ENCODE measurements around the gene IDUA. TPM values are rescaled to one million over a fixed set of nuclear protein-coding genes. Genes with fewer than 3 reads are reported as not detected.

The IDUA gene
- total RNA-seq, 2 donors from 2014 or later = 22.4 to 25.6 TPM

GRCh38 chr4:960636-961350, 26.1 kb upstream of the IDUA start:
- WGBS, 2 experiments (ENCODE audit: insufficient coverage in 1 of 2, insufficient read length in 1 of 2) = 95 to 100% methylated on average over 12 to 35 of the region's 35 CpGs
- no peak overlapping the region for H3K27ac Mint-ChIP-seq
- no peak overlapping the region for H3K27ac ChIP-seq (ENCODE audit: low read depth, low read length)
- H3K4me1 Mint-ChIP-seq = no peaks in the 10 kb centered on the region
- H3K4me3 ChIP-seq (ENCODE audit: low read length) = no peak overlapping the region
- DNase-seq = no peak
- H3K9ac ChIP-seq (ENCODE audit: extremely low read depth, low read length, poor library complexity, severe bottlenecking) = no peak overlapping the region
- no peaks in the 10 kb centered on the region for H3K4me1 ChIP-seq (ENCODE audit: control insufficient read depth, insufficient read depth, low read length)
- H3K36me3 ChIP-seq (ENCODE audit: control insufficient read depth, insufficient read depth, low read length) = no peaks in the 10 kb centered on the region
- no peak overlapping the region for H3K4me3 Mint-ChIP-seq
- H3K9me3 Mint-ChIP-seq = no peaks in the 10 kb centered on the region
- H3K27me3 ChIP-seq (ENCODE audit: control insufficient read depth, insufficient read depth, low read length, poor library complexity, severe bottlenecking) = no peaks in the 10 kb centered on the region
- no peaks in the 10 kb centered on the region for H3K27me3 Mint-ChIP-seq (ENCODE audit: insufficient read depth)
- no peaks in the 10 kb centered on the region for H3K9me3 ChIP-seq (ENCODE audit: control insufficient read depth, low read length)
- peaks cover 15% of the 10 kb centered on the region for H3K36me3 Mint-ChIP-seq (ENCODE audit: low read depth)
- no peak for TF ChIP-seq CTCF (conservative IDR thresholded peaks at IDR 0.05)

GRCh38 chr4:961351-962230, 25.3 kb upstream of the IDUA start:
- Mint-ChIP-seq H3K9me3 (no peaks in the 10 kb centered on the region), H3K36me3 (ENCODE audit: low read depth) (peaks cover 15% of the 10 kb centered on the region), H3K4me3 (no peak overlapping the region), H3K27ac (no peak overlapping the region), H3K4me1 (no peaks in the 10 kb centered on the region), H3K27me3 (ENCODE audit: insufficient read depth) (no peaks in the 10 kb centered on the region)
- Histone ChIP-seq H3K27ac (ENCODE audit: low read depth, low read length) (no peak overlapping the region), H3K36me3 (ENCODE audit: control insufficient read depth, insufficient read depth, low read length) (no peaks in the 10 kb centered on the region), H3K4me1 (ENCODE audit: control insufficient read depth, insufficient read depth, low read length) (no peaks in the 10 kb centered on the region), H3K9ac (ENCODE audit: extremely low read depth, low read length, poor library complexity, severe bottlenecking) (no peak overlapping the region), H3K9me3 (ENCODE audit: control insufficient read depth, low read length) (no peaks in the 10 kb centered on the region), H3K27me3 (ENCODE audit: control insufficient read depth, insufficient read depth, low read length, poor library complexity, severe bottlenecking) (no peaks in the 10 kb centered on the region), H3K4me3 (ENCODE audit: low read length) (no peak overlapping the region)
- 90 to 92% methylated on average over 19 to 52 of the region's 52 CpGs for WGBS, 2 experiments (ENCODE audit: insufficient coverage in 1 of 2, insufficient read length in 1 of 2)
- peak; percentile 36 for DNase-seq
- TF ChIP-seq CTCF (conservative IDR thresholded peaks at IDR 0.05) = no peak

DNA sequence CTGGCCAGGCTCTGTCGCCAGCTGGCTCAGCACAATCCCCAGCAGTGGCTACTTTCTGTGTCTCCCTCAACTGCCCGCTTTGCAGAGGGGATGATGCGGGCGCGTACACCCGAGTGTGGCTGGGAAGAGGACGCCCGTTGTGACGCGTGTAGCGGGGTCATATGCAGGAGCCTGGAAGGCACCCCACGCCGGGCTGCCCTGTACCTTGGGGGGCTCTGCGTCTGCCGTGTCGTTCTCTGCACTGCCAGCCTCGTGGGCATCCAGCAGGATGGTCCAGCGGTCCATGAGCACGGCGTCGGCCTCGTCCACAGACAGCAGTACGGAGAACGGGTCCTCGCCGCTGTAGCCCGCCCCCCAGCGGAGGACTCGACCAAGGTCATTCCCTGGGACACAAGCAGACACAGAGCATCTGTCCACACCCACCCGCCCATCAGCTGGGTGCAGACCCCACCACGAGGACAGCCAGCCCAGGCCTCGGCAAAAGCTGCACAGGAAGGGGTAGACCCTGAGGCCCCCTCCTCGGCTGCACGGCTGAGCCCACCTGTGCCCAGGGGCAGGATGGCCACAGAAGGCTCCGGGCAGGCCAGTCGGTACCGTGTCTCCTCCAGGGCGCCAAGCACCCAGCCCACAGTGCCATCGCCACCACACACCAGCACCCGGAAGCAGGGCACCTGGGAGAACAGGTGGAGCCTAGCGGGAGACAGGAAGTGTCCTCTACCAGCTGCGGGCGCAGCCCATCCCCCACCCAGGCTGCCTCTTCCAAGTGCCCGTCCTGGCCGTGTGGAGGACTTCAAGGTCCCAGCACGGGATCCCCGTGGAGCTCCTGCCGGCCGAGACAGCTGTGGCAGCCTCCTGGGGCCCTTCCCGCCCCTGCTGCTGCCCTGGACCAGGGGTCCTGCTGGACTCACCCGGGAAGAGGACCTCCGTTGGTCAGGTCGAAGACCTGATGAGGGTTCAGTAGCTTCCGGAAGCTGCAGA, 24.3 kb upstream of the IDUA start:
- Mint-ChIP-seq H3K27me3 (ENCODE audit: insufficient read depth) (no peaks in the 10 kb centered on the region), H3K9me3 (no peaks in the 10 kb centered on the region), H3K27ac (no peak overlapping the region), H3K36me3 (ENCODE audit: low read depth) (peaks cover 14% of the 10 kb centered on the region), H3K4me3 (no peak overlapping the region), H3K4me1 (no peaks in the 10 kb centered on the region)
- WGBS, 2 experiments (ENCODE audit: insufficient coverage in 1 of 2, insufficient read length in 1 of 2) = 92 to 93% methylated on average over 35 to 54 of the region's 54 CpGs
- DNase-seq = peak; percentile 68
- H3K27me3 ChIP-seq (ENCODE audit: control insufficient read depth, insufficient read depth, low read length, poor library complexity, severe bottlenecking) = no peaks in the 10 kb centered on the region
- H3K27ac ChIP-seq (ENCODE audit: low read depth, low read length) = no peak overlapping the region
- H3K36me3 ChIP-seq (ENCODE audit: control insufficient read depth, insufficient read depth, low read length) = no peaks in the 10 kb centered on the region
- peak; percentile 48 for TF ChIP-seq CTCF (conservative IDR thresholded peaks at IDR 0.05)
- no peaks in the 10 kb centered on the region for H3K9me3 ChIP-seq (ENCODE audit: control insufficient read depth, low read length)
- no peak overlapping the region for H3K9ac ChIP-seq (ENCODE audit: extremely low read depth, low read length, poor library complexity, severe bottlenecking)
- H3K4me3 ChIP-seq (ENCODE audit: low read length) = no peak overlapping the region
- no peaks in the 10 kb centered on the region for H3K4me1 ChIP-seq (ENCODE audit: control insufficient read depth, insufficient read depth, low read length)
